DMS53 (cell line): ENCODE data around the gene OST4.
A peak's percentile ranks its signal among the peaks of the same experiment; 100 is the strongest.
"Not testable (repeated sequence)": the region's sequence is repeated elsewhere in the genome, so short reads cannot be mapped to it uniquely, and the experiment has no call there.

Source experiments
- DNase-seq: peaks from one replicate; lab custom pipeline; 2025; lab: John Stamatoyannopoulos, UW

The OST4 gene

GRCh38 chr2:27078267-27079194 lies 7.1 kb upstream of the OST4 start, which contains the start of gene EMILIN1:
EMILIN1 (plus strand) TSS chr2:27078615; CDS start chr2:27079066, 451 bp downstream.
- DNase-seq: no peak

GRCh38 chr2:27077231-27077630 lies 5.8 kb upstream of the OST4 start:
- no peak for DNase-seq

- DNase-seq: no peak
Observed at GRCh38 chr2:27076323-27076722, 4.9 kb upstream of the OST4 start.

- not testable (repeated sequence) for DNase-seq
Observed at GRCh38 chr2:27075566-27075871, 4.1 kb upstream of the OST4 start.

GRCh38 chr2:27074738-27075565 lies 3.5 kb upstream of the OST4 start:
- peak; percentile 9 for DNase-seq

GRCh38 chr2:27073782-27074181 lies 2.3 kb upstream of the OST4 start:
- no peak for DNase-seq

- DNase-seq: no peak
Observed at GRCh38 chr2:27072920-27073319, 1.5 kb upstream of the OST4 start.

- DNase-seq: peak; percentile 69
Observed at GRCh38 chr2:27071990-27072830, 756 bp upstream of the OST4 start.

GRCh38 chr2:27070653-27071276 lies 689 bp downstream of the OST4 start:
- no peak for DNase-seq

- no peak for DNase-seq
Observed at GRCh38 chr2:27069961-27070618, 1.4 kb downstream of the OST4 start.

- no peak for DNase-seq
Observed at GRCh38 chr2:27069436-27069835, 2.0 kb downstream of the OST4 start.

GRCh38 chr2:27067385-27067784 lies 4.1 kb downstream of the OST4 start:
- no peak for DNase-seq

GRCh38 chr2:27065128-27065527 lies 6.3 kb downstream of the OST4 start:
- DNase-seq: no peak

GRCh38 chr2:27060323-27060722 lies 11.1 kb downstream of the OST4 start:
- DNase-seq: no peak

GRCh38 chr2:27059141-27059820 lies 12.2 kb downstream of the OST4 start:
- DNase-seq: no peak

GRCh38 chr2:27058210-27058609 lies 13.2 kb downstream of the OST4 start:
- no peak for DNase-seq

GRCh38 chr2:27057184-27057583 lies 14.3 kb downstream of the OST4 start:
- DNase-seq: no peak

- DNase-seq: no peak
Observed at GRCh38 chr2:27054721-27055120, 16.7 kb downstream of the OST4 start.

- no peak for DNase-seq
Observed at GRCh38 chr2:27053776-27054175, 17.7 kb downstream of the OST4 start.

- no peak for DNase-seq
Observed at GRCh38 chr2:27053321-27053720, 18.1 kb downstream of the OST4 start.
